IgD-negative memory B cell (primary cell): Measurements from ENCODE around the gene FCAR. TPM values are rescaled to one million over a fixed set of nuclear protein-coding genes. Genes with fewer than 3 reads are reported as not detected.
"Not testable (repeated sequence)": the region's sequence is repeated elsewhere in the genome, so short reads cannot be mapped to it uniquely, and the experiment has no call there.

Experiments
- H3K27ac Mint-ChIP-seq, 3 donors: one replicate each; pipeline ENCODE4 v1.8.0; 2020 to 2022; ENCODE audit warnings: mild to moderate bottlenecking in 3 of 3, mixed read lengths in 3 of 3, moderate library complexity in 1 of 3
- H3K27me3 Mint-ChIP-seq: one replicate; pipeline ENCODE4 v1.8.0; 2021; ENCODE audit warnings: mixed read lengths
- H3K36me3 Mint-ChIP-seq: one replicate; pipeline ENCODE4 v1.8.0; 2020; ENCODE audit warnings: mild to moderate bottlenecking, mixed read lengths
- H3K4me1 Mint-ChIP-seq, 3 donors: one replicate each; pipeline ENCODE4 v1.8.0; 2020 to 2022; ENCODE audit warnings: mixed read lengths in 3 of 3, mild to moderate bottlenecking in 1 of 3
- H3K4me3 Mint-ChIP-seq, 4 donors: one replicate each; pipeline ENCODE4 v1.8.0; 2020 to 2022; ENCODE audit warnings: mild to moderate bottlenecking in 4 of 4, mixed read lengths in 4 of 4, moderate library complexity in 3 of 4
- H3K9me3 Mint-ChIP-seq, 3 donors: one replicate each; pipeline ENCODE4 v1.8.0; 2020 to 2021; ENCODE audit warnings: mixed read lengths in 3 of 3, mild to moderate bottlenecking in 1 of 3
- polyA plus RNA-seq: library from polyadenylated mRNA; unstranded; fragments of 300-500 nt; fragmentation: Illumina TruSeq; gene quantifications from one replicate; pipeline ENCODE4 v1.2.3, GENCODE V29; 2021

Gene FCAR
- polyA plus RNA-seq, 1 donor from 2014 or later: 0.15 TPM

GRCh38 chr19:54875506-54875905 is 1.5 kb downstream of the FCAR start:
- Mint-ChIP-seq H3K36me3 (no peaks in the 10 kb centered on the region), H3K4me3 (no peak overlapping the region), H3K4me1 (peaks cover 2 to 6% (median 4%) of the 10 kb centered on the region in 3 donors), H3K9me3 (no peaks in the 10 kb centered on the region), H3K27me3 (peaks cover 8% of the 10 kb centered on the region), H3K27ac (no peak overlapping the region)

- Mint-ChIP-seq H3K36me3 (no peaks in the 10 kb centered on the region), H3K27me3 (peaks cover 18% of the 10 kb centered on the region), H3K4me1 (peaks cover 2 to 6% (median 4%) of the 10 kb centered on the region in 3 donors), H3K27ac (no peak overlapping the region), H3K9me3 (no peaks in the 10 kb centered on the region), H3K4me3 (no peak overlapping the region)
Measured at GRCh38 chr19:54877471-54877870, 3.4 kb downstream of the FCAR start.

- peaks cover 1 to 8% (median 2%) of the 10 kb centered on the region in 3 donors for H3K4me1 Mint-ChIP-seq
- no peak overlapping the region for H3K27ac Mint-ChIP-seq
- no peaks in the 10 kb centered on the region for H3K36me3 Mint-ChIP-seq
- H3K27me3 Mint-ChIP-seq: peaks cover 19% of the 10 kb centered on the region
- peaks cover 0 to 1% (median 0%) of the 10 kb centered on the region in 3 donors for H3K9me3 Mint-ChIP-seq
- H3K4me3 Mint-ChIP-seq: no peak overlapping the region
Measured at GRCh38 chr19:54881884-54882283, 7.8 kb downstream of the FCAR start.

DNA sequence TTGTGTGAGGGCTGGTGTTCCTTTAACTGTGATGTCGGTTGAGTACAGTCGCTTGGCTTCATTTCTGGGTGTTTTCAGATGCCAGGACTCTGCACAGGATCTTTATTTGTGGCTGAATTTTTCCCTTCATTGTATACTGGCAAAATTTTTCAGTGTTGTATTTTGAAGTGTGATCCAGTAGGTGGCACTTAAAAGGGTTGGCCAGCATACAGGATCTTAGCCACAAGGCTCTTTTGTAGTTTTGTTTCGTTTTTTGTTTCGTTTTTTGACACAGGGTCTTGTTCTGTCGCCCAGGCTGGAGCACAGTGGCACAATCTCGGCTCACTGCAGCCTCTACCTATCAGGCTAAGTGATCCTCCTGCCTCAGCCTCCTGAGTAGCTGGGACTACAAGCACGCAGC is 8.7 kb downstream of the FCAR start:
- peaks cover 0 to 1% (median 0%) of the 10 kb centered on the region in 3 donors for H3K9me3 Mint-ChIP-seq
- no peak overlapping the region for H3K27ac Mint-ChIP-seq
- peaks cover 19% of the 10 kb centered on the region for H3K27me3 Mint-ChIP-seq
- H3K36me3 Mint-ChIP-seq: no peaks in the 10 kb centered on the region
- H3K4me3 Mint-ChIP-seq: peak overlapping the region in 2 of 4 donors; percentile 54 to 87
- H3K4me1 Mint-ChIP-seq: peaks cover 1 to 4% (median 2%) of the 10 kb centered on the region in 3 donors

DNA sequence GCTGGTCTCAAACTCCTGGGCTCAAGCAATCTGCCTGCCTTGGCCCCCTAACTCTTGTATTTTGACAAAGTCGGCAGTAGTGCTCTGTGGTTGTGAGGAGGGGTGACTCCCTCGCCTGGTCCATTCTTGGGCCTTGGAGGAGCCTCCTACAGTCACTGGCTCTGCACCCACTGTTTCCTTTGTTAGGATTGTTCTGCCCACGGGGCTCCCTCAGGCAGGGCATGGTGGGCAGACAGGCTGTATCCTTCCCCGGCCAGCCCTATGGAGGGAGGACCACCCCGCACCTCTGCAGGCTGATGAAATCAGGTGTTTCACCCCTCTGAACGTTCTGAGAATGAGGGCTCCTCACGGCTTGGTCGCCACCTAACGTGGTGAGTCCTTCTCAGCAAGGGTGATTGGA is 9.2 kb downstream of the FCAR start:
- Mint-ChIP-seq H3K4me1 (peaks cover 1 to 4% (median 2%) of the 10 kb centered on the region in 3 donors), H3K36me3 (no peaks in the 10 kb centered on the region), H3K27me3 (peaks cover 19% of the 10 kb centered on the region), H3K27ac (no peak overlapping the region), H3K9me3 (peaks cover 0 to 1% (median 0%) of the 10 kb centered on the region in 3 donors), H3K4me3 (no peak overlapping the region)

GRCh38 chr19:54888239-54888638 is 14.2 kb downstream of the FCAR start:
- Mint-ChIP-seq H3K36me3 (no peaks in the 10 kb centered on the region), H3K9me3 (peaks cover 0 to 3% (median 1%) of the 10 kb centered on the region in 3 donors), H3K27me3 (peaks cover 5% of the 10 kb centered on the region), H3K27ac (no peak overlapping the region), H3K4me3 (no peak overlapping the region), H3K4me1 (peaks cover 0 to 2% (median 0%) of the 10 kb centered on the region in 3 donors)

DNA sequence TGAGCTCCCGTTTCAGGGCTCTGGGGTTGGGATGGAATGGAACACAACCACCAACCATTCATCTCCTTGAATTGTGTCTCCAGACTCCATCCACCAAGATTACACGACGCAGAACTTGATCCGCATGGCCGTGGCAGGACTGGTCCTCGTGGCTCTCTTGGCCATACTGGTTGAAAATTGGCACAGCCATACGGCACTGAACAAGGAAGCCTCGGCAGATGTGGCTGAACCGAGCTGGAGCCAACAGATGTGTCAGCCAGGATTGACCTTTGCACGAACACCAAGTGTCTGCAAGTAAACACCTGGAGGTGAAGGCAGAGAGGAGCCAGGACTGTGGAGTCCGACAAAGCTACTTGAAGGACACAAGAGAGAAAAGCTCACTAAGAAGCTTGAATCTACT is 15.5 kb downstream of the FCAR start:
- H3K4me1 Mint-ChIP-seq: peaks cover 0 to 2% (median 0%) of the 10 kb centered on the region in 3 donors
- peaks cover 10% of the 10 kb centered on the region for H3K27me3 Mint-ChIP-seq
- H3K27ac Mint-ChIP-seq: peak overlapping the region in 1 of 3 donors; percentile 31
- H3K4me3 Mint-ChIP-seq: no peak overlapping the region
- no peaks in the 10 kb centered on the region for H3K36me3 Mint-ChIP-seq
- H3K9me3 Mint-ChIP-seq: peaks cover 0 to 4% (median 1%) of the 10 kb centered on the region in 3 donors

- H3K27ac Mint-ChIP-seq: no peak overlapping the region
- peaks cover 10% of the 10 kb centered on the region for H3K27me3 Mint-ChIP-seq
- H3K4me1 Mint-ChIP-seq: peaks cover 0 to 2% (median 0%) of the 10 kb centered on the region in 3 donors
- H3K9me3 Mint-ChIP-seq: peaks cover 0 to 4% (median 0%) of the 10 kb centered on the region in 3 donors
- no peak overlapping the region for H3K4me3 Mint-ChIP-seq
- no peaks in the 10 kb centered on the region for H3K36me3 Mint-ChIP-seq
Measured at GRCh38 chr19:54893406-54893805, 19.4 kb downstream of the FCAR start.

DNA sequence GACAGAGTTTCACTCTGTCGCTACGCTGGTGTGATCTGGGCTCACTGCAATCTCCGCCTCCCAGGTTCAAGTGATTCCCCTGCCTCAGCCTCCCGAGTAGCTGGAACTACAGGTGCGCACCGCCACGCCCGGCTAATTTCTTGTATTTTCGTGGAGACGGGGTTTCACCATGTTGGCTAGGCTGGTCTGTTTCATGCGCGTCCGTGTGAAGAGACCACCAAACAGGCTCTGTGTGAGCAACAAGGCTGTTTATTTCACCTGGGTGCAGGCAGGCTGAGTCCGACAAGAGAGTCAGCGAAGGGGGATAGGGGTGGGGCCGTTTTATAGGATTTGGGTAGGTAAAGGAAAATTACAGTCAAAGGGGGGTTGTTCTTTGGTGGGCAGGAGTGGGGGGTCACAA is 20.1 kb downstream of the FCAR start:
- H3K27ac Mint-ChIP-seq, H3K9me3 Mint-ChIP-seq, H3K36me3 Mint-ChIP-seq, H3K4me1 Mint-ChIP-seq, H3K4me3 Mint-ChIP-seq: not testable (repeated sequence)
- H3K27me3 Mint-ChIP-seq: peaks cover 10% of the 10 kb centered on the region

DNA sequence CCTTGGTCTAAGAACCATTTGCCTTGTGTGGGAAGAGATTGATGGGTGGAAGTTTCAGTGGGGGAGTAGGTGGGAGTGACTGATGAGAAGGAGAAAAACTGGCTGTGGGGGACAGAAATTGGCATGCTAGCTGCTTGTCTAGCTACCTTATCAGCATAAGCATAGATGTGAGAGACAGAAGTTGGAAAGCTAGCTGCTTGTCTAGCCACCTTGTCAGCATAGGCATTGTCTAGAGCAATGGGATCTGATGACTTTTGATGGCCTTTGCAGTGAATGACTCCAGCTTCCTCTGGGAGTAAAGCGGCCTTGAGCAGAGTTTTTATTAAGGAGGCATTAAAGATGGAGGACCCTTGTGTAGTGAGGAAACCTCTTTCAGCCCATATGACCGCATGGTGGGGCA is 22.0 kb downstream of the FCAR start:
- H3K36me3 Mint-ChIP-seq: peaks cover 3% of the 10 kb centered on the region
- peaks cover 7% of the 10 kb centered on the region for H3K27me3 Mint-ChIP-seq
- no peaks in the 10 kb centered on the region for H3K4me1 Mint-ChIP-seq
- no peak overlapping the region for H3K27ac Mint-ChIP-seq
- H3K9me3 Mint-ChIP-seq: peaks cover 0 to 7% (median 0%) of the 10 kb centered on the region in 3 donors
- no peak overlapping the region for H3K4me3 Mint-ChIP-seq

GRCh38 chr19:54898685-54899084 is 24.6 kb downstream of the FCAR start:
- H3K27me3 Mint-ChIP-seq, H3K4me3 Mint-ChIP-seq, H3K9me3 Mint-ChIP-seq, H3K36me3 Mint-ChIP-seq, H3K27ac Mint-ChIP-seq, H3K4me1 Mint-ChIP-seq: not testable (repeated sequence)

DNA sequence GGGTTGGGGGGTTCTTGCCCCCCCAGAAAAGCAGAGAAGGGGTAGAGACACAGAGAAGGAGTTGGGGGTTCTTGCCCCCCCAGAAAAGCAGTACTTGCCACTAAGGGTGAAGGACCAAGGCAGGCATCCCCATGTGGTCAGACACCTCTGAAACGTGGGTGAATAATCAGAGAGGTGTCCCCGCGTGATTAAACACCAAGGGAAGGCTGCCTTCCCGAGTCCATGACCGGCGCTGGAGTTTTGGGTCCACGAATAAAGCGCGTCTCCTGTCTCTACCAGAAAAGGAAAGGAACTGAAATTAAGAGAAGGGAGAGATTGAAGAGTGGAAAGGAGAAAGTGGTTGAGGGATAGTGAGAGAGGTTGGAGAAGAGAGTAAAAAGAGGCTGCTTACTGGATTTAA is 25.6 kb downstream of the FCAR start:
- not testable (repeated sequence) for H3K36me3 Mint-ChIP-seq, H3K27me3 Mint-ChIP-seq, H3K9me3 Mint-ChIP-seq, H3K4me1 Mint-ChIP-seq, H3K27ac Mint-ChIP-seq
- H3K4me3 Mint-ChIP-seq: peak overlapping the region in 1 of 4 donors; percentile 13

DNA sequence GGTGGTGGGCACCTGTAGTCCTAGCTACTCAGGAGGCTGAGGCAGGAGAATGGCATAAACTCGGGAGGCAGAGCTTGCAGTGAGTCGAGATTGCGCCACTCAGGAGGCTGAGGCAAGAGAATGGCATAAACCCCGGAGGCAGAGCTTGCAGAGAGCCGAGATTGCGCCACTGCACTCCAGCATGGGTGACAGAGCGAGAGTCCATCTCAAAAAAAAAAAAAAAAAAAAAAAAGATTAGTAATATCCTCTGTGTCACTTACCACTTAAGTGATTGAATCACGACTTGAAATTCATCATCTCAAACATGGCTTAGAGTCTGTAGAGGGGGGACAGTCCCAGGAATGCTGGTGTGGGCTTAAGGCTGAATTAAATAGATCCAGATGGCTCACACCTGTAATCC is 27.1 kb downstream of the FCAR start:
- H3K4me1 Mint-ChIP-seq, H3K36me3 Mint-ChIP-seq, H3K9me3 Mint-ChIP-seq, H3K4me3 Mint-ChIP-seq, H3K27ac Mint-ChIP-seq, H3K27me3 Mint-ChIP-seq: not testable (repeated sequence)

DNA sequence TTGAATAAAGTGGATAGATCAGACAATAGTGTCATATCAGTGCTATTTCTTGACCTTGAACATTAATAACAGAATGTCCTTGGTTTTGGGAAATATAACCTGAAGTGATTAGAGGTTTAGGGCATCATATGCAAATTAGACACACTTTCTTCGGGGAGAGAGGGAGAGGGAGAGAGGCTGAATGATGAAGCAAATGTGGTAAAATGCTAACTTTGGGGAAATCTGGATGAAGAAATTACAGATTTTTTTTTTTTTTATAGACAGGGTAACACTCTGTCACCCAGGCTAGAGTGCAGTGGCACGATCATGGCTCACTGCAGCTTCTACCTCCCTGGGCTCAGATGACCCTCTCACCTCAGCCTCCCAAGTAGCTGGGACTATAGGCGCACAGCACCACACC is 28.0 kb downstream of the FCAR start:
- Mint-ChIP-seq H3K27ac (no peak overlapping the region), H3K4me3 (no peak overlapping the region), H3K36me3 (peaks cover 3% of the 10 kb centered on the region)

GRCh38 chr19:54903303-54903702 is 29.3 kb downstream of the FCAR start:
- Mint-ChIP-seq H3K27ac (no peak overlapping the region), H3K36me3 (peaks cover 3% of the 10 kb centered on the region), H3K27me3 (peaks cover 8% of the 10 kb centered on the region), H3K4me3 (no peak overlapping the region), H3K9me3 (peaks cover 0 to 3% (median 0%) of the 10 kb centered on the region in 3 donors), H3K4me1 (no peaks in the 10 kb centered on the region)

More for the DNA sequence above, 28.0 kb downstream of the FCAR start:
- Mint-ChIP-seq H3K9me3 (peaks cover 0 to 3% (median 0%) of the 10 kb centered on the region in 3 donors), H3K27me3 (peaks cover 8% of the 10 kb centered on the region), H3K4me1 (no peaks in the 10 kb centered on the region)

DNA sequence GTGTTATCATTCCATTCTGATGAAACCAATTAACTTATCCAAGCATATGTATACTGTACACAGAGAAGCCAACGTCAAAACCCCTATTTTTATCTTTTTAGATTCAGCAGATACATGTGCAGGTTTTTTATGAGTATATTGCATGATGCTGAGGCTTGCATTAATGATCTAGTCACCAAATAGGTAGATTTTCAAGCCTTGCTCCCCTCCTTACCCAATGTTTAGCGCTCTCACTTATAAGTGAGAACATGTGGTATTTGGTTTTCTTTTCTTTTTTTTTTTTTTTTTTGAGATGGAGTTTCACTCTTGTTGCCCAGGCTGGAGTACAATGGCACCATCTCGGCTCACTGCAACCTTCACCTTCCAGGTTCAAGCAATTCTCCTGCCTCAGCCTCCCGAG is 30.2 kb downstream of the FCAR start:
- H3K9me3 Mint-ChIP-seq, H3K4me3 Mint-ChIP-seq, H3K27me3 Mint-ChIP-seq, H3K27ac Mint-ChIP-seq, H3K4me1 Mint-ChIP-seq, H3K36me3 Mint-ChIP-seq: not testable (repeated sequence)

- no peak overlapping the region for H3K4me3 Mint-ChIP-seq
- H3K36me3 Mint-ChIP-seq: no peaks in the 10 kb centered on the region
Measured at GRCh38 chr19:54905421-54905802, 31.4 kb downstream of the FCAR start.

More at GRCh38 chr19:54905421-54905802, 31.4 kb downstream of the FCAR start:
- Mint-ChIP-seq H3K27ac (no peak overlapping the region), H3K9me3 (no peaks in the 10 kb centered on the region), H3K27me3 (peaks cover 8% of the 10 kb centered on the region), H3K4me1 (no peaks in the 10 kb centered on the region)
